GM21825 (cell line): ENCODE measurements around the gene SYT7.
"Not testable (repeated sequence)": the region's sequence is repeated elsewhere in the genome, so short reads cannot be mapped to it uniquely, and the experiment has no call there.

Experiments used
- ATAC-seq: cut with Tn5 transposase; IDR thresholded peaks from one replicate; pipeline ENCODE4 v1.9.1; 2021; ENCODE audit warnings: mild to moderate bottlenecking, moderate library complexity; ENCODE audit not compliant: unreplicated experiment

The SYT7 gene

GRCh38 chr11:61581030-61581928, at the start of gene SYT7:
Gene SYT7, minus strand, starts transcription at chr11:61581076. Its CDS starts 256 bp downstream, at chr11:61580820.
- peak; percentile 76 for ATAC-seq

- no peak for ATAC-seq
Measured at GRCh38 chr11:61630089-61630488, 49.2 kb upstream of the SYT7 start.

GRCh38 chr11:61629082-61629833, 48.4 kb upstream of the SYT7 start:
- no peak for ATAC-seq

GRCh38 chr11:61628662-61628970, 47.7 kb upstream of the SYT7 start:
- ATAC-seq: no peak

- no peak for ATAC-seq
Measured at GRCh38 chr11:61627850-61628661, 47.2 kb upstream of the SYT7 start.

- ATAC-seq: no peak
Measured at GRCh38 chr11:61626580-61627380, 45.9 kb upstream of the SYT7 start.

GRCh38 chr11:61625525-61625924, 44.6 kb upstream of the SYT7 start:
- ATAC-seq: no peak

GRCh38 chr11:61621917-61622585, 41.2 kb upstream of the SYT7 start:
- ATAC-seq: no peak

- no peak for ATAC-seq
Measured at GRCh38 chr11:61619471-61620226, 38.8 kb upstream of the SYT7 start.

GRCh38 chr11:61618978-61619377, 38.1 kb upstream of the SYT7 start:
- ATAC-seq: no peak

GRCh38 chr11:61617515-61617914, 36.6 kb upstream of the SYT7 start:
- no peak for ATAC-seq

GRCh38 chr11:61616434-61616833, 35.6 kb upstream of the SYT7 start:
- ATAC-seq: no peak

- not testable (repeated sequence) for ATAC-seq
Measured at GRCh38 chr11:61614782-61615181, 33.9 kb upstream of the SYT7 start.

GRCh38 chr11:61613870-61614269, 33.0 kb upstream of the SYT7 start:
- no peak for ATAC-seq

- ATAC-seq: no peak
Measured at GRCh38 chr11:61613051-61613450, 32.2 kb upstream of the SYT7 start.

GRCh38 chr11:61611309-61611708, 30.4 kb upstream of the SYT7 start:
- ATAC-seq: no peak

- ATAC-seq: no peak
Measured at GRCh38 chr11:61610905-61611304, 30.0 kb upstream of the SYT7 start.

- no peak for ATAC-seq
Measured at GRCh38 chr11:61609980-61610366, 29.1 kb upstream of the SYT7 start.
